C1 segment of cervical spinal cord (tissue), 14 donors: ENCODE measurements around the gene NSD1.

Experiments used
- DNase-seq, 14 donors: peaks; one replicate each; lab custom pipeline; 2025; lab: John Stamatoyannopoulos, UW

NSD1 gene

GRCh38 chr5:177346820-177347219 is 213.2 kb downstream of the NSD1 start:
- no peak for DNase-seq

DNA sequence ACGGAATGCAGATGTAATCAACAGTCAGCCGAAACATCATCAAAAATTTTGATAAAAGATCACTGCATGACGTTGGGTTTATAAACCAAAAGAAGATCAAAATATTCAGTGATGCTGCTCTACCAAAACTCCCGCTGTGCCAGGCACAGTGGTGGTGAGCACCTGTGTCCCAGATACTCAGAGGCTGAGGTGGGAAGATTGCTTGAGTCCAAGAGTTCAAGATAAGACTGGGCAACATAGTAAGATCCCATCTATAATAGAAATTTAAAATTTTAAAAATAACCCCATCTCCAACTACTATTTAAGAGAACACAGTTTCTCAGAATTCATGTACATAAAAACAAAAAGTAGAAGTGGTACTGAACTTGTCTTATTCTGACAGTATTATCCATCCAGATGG is 214.1 kb downstream of the NSD1 start:
- DNase-seq: no peak

- DNase-seq: no peak
These were observed 215.7 kb downstream of the NSD1 start for GRCh38 chr5:177349362-177349647.

GRCh38 chr5:177349762-177350161 is 216.2 kb downstream of the NSD1 start:
- no peak for DNase-seq
